AG08396 (cell line): ENCODE data around the gene RNPS1.
A peak's percentile ranks its signal among the peaks of the same experiment; 100 is the strongest.
"Not testable (repeated sequence)": the region's sequence is repeated elsewhere in the genome, so short reads cannot be mapped to it uniquely, and the experiment has no call there.

Source experiments
- DNase-seq: peaks from one replicate; pipeline ENCODE4 v3.0.0; 2012; ENCODE audit warnings: low spot score, mixed read lengths

The RNPS1 gene

GRCh38 chr16:2257726-2258125, 10.2 kb downstream of the RNPS1 start:
- DNase-seq: no peak

- DNase-seq: no peak
Observed at GRCh38 chr16:2256531-2257140, 11.3 kb downstream of the RNPS1 start.

- no peak for DNase-seq
Observed at GRCh38 chr16:2253293-2253692, 14.6 kb downstream of the RNPS1 start.

GRCh38 chr16:2252806-2253148, 15.1 kb downstream of the RNPS1 start:
- DNase-seq: no peak

GRCh38 chr16:2251296-2252111, 16.4 kb downstream of the RNPS1 start, which contains the start of gene ECI1:
Gene ECI1 (minus strand): TSS chr16:2251587. CDS start chr16:2251566, 21 bp downstream.
- peak; percentile 100 for DNase-seq

GRCh38 chr16:2250652-2251295, 17.2 kb downstream of the RNPS1 start:
- no peak for DNase-seq

- no peak for DNase-seq
Observed at GRCh38 chr16:2246301-2246885, 21.5 kb downstream of the RNPS1 start.

- no peak for DNase-seq
Observed at GRCh38 chr16:2244926-2245795, 22.8 kb downstream of the RNPS1 start.

GRCh38 chr16:2244301-2244700, 23.6 kb downstream of the RNPS1 start:
- DNase-seq: no peak

GRCh38 chr16:2243781-2244180, 24.1 kb downstream of the RNPS1 start:
- DNase-seq: no peak

- DNase-seq: no peak
Observed at GRCh38 chr16:2243031-2243528, 24.8 kb downstream of the RNPS1 start.

GRCh38 chr16:2242598-2242997, 25.3 kb downstream of the RNPS1 start:
- DNase-seq: no peak

GRCh38 chr16:2240331-2240730, 27.6 kb downstream of the RNPS1 start:
- DNase-seq: not testable (repeated sequence)

- no peak for DNase-seq
Observed at GRCh38 chr16:2238838-2239675, 28.9 kb downstream of the RNPS1 start.

- DNase-seq: no peak
Observed at GRCh38 chr16:2238150-2238837, 29.6 kb downstream of the RNPS1 start.

GRCh38 chr16:2237493-2238149, 30.3 kb downstream of the RNPS1 start:
- peak; percentile 22 for DNase-seq

GRCh38 chr16:2237102-2237482, 30.8 kb downstream of the RNPS1 start:
- DNase-seq: no peak

- DNase-seq: peak; percentile 75
Observed at GRCh38 chr16:2236337-2237101, 31.4 kb downstream of the RNPS1 start, which contains the start of gene DNASE1L2. Gene DNASE1L2 (plus strand): TSS chr16:2236444. CDS start chr16:2236817, 373 bp downstream.
